NK-92 (cell line): ENCODE measurements around the gene MYO1H.
"Not testable (repeated sequence)": the region's sequence is repeated elsewhere in the genome, so short reads cannot be mapped to it uniquely, and the experiment has no call there.

Experiments used
- DNase-seq: peaks from one replicate; lab custom pipeline; 2025; ENCODE audit not compliant: unreplicated experiment; lab: John Stamatoyannopoulos, UW

Gene MYO1H

DNA sequence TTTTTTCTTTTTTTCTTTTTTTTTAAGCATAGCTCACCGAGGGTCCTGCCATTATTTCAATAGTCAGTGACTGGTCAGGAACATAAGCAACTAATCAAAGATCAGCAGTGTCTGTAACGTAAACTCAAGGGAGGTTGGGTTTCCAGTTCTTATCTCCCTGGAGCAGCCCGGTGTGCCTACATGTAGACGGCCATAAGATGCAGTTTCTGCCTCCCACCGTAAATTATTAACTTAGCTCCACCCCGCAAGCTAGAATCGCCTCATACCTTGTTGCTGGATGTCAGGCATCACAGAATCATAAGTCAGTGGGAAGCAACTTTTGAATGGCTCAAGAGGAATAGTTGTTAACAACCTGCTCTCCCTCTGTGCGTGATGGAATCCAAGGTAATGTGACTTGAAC, at the start of gene MYO1H:
Gene MYO1H (plus strand): TSS at position 312 of the 400 bp plus-strand sequence. CDS start 61 bp downstream, at position 373.
- DNase-seq = no peak

- DNase-seq = no peak
These were observed 47.9 kb upstream of the MYO1H start for GRCh38 chr12:109299849-109300248.

DNA sequence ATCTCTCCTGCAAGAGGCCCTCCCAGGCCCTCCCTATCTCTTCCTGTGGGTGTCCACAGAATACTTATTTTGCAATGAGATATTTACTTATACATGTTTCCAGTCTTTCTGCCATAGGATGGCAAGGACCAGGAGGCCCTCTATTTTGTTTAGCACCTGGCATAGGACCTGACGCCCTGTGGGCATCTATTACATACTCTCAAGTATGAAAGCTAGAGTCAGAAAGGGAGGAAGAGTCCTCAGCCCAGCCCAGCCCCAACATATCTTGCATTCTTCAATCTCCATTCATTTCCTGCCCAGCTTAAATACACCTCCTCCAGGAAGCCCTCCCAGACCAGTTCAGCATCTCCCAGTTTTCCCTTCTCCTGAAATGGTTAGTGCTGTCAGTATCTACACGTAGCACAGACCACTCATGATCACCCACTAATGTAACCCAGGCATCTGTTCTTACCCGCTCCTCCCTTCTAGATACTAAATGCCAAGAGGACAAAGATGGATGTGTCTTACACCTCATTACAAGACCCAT, 46.0 kb upstream of the MYO1H start:
- no peak for DNase-seq

- DNase-seq = no peak
These were observed 45.3 kb upstream of the MYO1H start for GRCh38 chr12:109302358-109302757.

- DNase-seq = no peak
These were observed 44.9 kb upstream of the MYO1H start for GRCh38 chr12:109302770-109303169.

- DNase-seq = no peak
These were observed 43.2 kb upstream of the MYO1H start for GRCh38 chr12:109304485-109304884.

DNA sequence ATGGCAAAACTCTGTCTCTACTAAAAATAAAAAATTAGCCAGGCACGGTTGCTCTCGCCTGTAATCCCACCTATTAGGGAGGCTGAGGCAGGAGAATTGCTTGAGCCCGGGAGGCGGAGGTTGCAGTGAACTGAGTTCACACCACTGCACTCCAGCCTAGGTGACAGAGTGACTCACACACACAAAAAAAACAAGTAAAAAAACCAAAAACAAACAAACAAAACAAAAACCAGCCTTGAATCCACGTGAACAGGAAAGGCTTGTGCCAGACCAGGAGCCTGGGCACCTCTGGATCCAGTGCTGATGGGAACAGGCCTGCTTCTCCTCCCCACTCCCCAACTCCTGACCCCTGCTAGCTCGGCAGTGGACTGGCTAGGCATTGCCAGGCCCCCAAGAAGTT, 42.2 kb upstream of the MYO1H start:
- no peak for DNase-seq

GRCh38 chr12:109307051-109307450, 40.6 kb upstream of the MYO1H start:
- no peak for DNase-seq

DNA sequence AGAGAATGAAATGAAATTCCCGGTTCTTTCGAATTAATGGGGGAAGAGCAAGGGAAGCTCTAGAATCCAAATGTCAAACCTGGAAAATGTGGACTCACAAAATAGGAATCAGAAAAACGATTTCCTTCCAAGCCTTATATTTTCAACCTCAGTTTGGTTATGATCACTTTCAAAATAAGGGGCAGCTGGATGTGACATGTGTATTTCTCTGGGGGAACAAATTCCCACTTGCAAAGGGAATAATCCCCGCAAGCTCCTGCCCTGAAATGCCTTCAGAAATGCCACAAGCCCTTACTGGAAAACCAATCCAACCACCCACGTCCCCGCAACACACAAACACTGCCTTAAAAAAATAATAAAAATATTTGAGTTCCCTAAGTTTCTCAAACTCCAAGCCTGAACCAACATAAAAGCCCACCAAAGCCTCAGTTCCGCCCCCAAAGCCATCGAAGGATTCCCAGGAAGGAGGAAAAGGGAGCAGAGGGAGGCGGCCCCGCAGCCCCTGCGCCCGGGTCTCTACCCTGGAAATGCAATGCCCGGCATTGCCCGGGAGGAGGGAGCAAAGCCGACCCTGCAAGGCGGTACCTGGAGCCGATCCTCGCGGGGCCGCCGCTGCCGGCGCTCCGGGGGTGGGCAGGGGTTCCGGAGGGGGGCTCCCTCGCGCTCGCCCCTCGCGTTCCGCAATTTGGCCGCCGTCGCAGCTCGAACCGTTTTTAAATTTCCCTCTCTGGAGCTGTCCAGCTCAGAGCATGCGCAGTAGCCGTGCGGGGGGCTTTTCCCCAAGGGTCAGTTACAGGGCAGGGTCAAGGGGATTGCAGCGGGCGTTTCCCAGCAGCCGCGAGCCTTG, 38.9 kb upstream of the MYO1H start, which contains the start of gene FOXN4:
Gene FOXN4 (minus strand): TSS at position 751 of the 847 bp plus-strand sequence. CDS start 963 bp downstream, outside the sequence.
- DNase-seq = no peak

DNA sequence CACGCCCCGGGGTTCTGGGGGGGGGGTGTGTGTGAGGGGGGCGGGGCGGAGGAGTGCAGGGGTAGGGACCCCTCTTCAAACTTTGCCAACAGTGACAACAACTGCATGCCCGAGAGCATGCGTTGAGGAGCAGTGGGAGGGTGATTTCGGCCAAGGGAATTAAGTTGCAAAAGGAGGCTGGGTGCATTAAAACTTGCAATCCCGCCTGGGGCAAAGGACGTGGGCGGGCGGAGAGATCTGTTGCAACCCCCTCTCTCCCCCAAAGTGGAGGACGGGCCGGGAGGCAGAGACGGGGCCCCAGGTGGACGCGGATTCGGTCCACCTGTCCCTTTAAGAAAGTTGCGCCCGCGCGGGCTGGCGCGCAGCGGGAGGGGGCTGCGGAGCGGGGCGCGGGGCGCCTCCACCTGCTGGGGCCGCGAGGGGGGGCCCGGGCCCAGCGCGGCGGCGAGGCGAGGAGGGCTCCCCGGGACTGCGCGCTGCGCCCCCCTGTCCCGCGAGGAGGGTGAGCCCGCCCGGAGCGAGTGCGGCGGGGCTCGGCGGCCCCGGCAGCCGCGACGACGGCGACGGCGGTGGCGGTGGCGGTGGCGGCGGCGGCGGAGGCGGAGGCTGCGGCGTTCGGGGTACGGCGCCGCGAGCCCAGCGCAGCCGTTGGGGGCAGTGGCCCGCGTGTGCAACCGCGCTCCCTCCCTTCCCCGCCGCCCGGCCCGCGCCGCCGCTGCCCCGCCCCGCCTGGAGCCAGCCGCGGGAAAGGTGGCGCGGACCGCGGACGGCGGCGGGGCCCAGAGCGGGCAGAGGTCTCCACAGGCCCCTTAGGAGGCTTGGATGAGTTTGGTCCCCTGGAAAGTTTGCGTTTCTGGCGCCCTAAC, 38.1 kb upstream of the MYO1H start:
- no peak for DNase-seq

GRCh38 chr12:109310247-109311125, 37.2 kb upstream of the MYO1H start:
- DNase-seq = no peak

- DNase-seq = not testable (repeated sequence)
These were observed 26.4 kb upstream of the MYO1H start for GRCh38 chr12:109321294-109321693.

DNA sequence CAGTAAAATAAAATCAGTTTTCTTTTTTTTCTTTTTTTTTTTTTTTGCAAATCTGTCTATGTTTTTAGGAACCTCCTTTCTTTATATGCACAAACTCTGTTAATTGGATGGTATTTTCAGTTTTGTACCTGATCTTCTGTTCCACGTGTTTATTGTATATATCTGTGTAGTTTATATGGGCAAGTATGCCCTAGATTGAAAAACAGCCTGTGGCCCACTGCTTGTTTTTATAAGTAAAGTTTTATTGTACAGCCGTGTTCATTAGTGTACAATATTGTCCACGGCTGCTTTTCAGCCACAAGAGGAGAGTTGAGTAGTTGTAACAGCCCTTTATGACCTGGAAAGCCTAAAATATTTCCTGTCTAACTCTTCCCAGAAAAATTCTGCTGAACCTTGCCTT, 18.7 kb upstream of the MYO1H start:
- no peak for DNase-seq

DNA sequence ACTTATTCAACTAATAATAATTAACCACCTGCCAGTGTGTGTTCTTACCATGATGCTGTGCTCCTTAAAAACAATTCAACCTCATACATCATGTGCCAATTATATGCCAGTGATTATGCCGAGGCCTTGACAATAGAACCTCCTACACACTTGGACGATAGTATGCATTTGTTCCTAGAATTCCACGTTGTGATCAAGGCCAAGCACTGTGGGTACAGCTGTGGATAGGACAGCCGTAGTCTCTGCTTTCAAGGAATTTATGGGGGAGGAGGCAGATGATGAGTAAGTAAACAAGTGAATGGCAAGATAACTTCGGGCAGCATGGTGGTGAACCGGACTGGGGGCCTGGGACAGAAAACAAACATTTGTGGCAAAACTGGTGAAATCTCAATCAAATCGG, 18.0 kb upstream of the MYO1H start:
- no peak for DNase-seq

- no peak for DNase-seq
These were observed 17.1 kb upstream of the MYO1H start for GRCh38 chr12:109330282-109331230.

GRCh38 chr12:109331301-109331952, 16.3 kb upstream of the MYO1H start:
- DNase-seq = no peak

- no peak for DNase-seq
These were observed 12.8 kb upstream of the MYO1H start for GRCh38 chr12:109334887-109335286.

DNA sequence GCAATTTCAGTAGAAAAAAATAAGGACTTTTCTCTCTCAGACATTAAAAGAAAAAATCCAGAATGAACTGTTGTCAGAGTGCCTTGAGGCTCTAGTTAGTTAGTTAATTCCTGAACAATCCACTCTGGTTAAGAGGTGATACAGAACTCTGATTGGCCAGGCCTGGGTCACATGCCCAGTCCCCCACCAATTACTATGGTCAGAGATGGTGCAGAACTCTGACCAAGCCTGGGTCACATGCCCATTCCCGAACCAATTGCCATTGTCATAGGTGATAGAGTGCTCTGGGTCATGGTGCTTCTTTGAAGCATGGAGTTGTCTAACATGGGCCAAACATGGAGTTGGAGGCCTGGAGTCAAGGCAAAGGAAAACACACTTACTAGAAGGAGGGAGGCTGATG, 11.1 kb upstream of the MYO1H start:
- DNase-seq = no peak

GRCh38 chr12:109343677-109344076, 4.0 kb upstream of the MYO1H start:
- no peak for DNase-seq
